Stimulated activated CD8-positive, alpha-beta memory T cell treated with anti-CD3 and anti-CD28 coated beads, Interleukin-12 subunit alpha, Interleukin-12 subunit beta, amount 100 ng/mL, for 4 hours (primary cell): ENCODE results near the gene VSTM2A.
"Not testable (repeated sequence)": the region's sequence is repeated elsewhere in the genome, so short reads cannot be mapped to it uniquely, and the experiment has no call there.

ENCODE experiments used
- DNase-seq: peaks from one replicate; pipeline ENCODE4 v3.0.0-alpha.2; 2020; ENCODE audit warnings: low read depth

Gene VSTM2A, protein sequence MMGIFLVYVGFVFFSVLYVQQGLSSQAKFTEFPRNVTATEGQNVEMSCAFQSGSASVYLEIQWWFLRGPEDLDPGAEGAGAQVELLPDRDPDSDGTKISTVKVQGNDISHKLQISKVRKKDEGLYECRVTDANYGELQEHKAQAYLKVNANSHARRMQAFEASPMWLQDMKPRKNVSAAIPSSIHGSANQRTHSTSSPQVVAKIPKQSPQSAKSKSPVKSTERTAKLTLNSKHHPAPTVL

DNA sequence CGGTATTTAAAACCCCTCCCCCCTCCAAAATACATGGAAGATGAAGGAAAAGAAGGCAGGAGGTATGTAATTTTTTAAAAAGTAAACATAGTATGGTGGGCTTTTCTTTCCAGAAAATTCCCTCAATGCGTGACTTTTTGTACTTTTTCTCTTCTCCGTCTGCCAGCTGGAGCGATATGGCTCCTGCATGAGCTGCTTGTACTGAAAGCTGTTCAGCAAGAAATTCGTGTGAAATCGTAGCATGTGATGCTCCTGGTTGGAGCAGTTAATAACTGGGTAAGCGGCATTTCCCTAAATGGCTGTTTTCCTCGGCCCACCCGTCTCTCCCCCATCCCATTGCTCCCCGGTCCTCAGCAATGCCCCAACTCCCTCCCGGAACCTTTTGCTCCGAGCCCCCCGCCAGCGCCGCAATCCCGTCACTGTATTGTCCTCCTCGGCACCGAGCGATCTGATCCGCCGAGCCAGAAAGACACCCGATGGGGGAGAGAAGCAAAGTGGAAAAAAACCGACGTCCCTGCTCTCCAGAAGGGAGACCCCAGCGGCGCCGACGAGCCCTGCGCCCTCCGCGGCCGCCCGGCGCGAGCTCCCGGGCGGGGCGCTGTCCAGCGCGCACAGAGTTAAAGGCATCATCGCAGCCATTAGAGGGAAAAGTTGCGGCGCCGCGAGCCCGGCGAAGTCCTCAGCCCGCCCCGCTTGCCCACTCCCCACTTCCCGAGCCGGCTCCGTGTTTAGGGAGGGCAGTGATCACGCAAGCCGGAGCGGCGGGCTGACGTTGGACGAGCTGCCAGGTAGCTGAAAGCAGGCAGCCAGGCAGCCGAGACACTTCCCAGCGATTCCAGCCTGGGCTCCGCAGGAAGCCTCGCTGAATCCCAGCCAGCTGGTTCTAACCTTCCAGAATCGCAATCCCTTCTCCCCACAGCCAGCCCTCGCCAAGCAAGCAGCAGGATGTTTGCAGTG is at the start of gene VSTM2A:
TSS of gene VSTM2A (plus strand) at position 707 of the 957 bp plus-strand sequence. CDS start 356 bp downstream, outside the sequence.
- no peak for DNase-seq

DNA sequence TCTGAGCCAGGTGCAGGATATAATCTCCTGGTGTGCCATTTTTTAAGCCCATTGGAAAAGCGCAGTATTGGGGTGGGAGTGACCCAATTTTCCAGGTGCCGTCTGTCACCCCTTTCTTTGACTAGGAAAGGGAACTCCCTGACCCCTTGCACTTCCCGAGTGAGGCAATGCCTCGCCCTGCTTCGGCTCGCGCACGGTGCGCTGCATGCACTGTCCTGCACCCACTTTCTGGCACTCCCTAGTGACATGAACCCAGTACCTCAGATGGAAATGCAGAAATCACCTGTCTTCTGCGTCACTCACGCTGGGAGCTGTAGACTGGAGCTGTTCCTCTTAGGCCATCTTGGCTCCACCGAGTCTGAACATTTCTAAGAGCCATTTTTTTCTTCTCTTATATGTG is 37.6 kb upstream of the VSTM2A start:
- DNase-seq = not testable (repeated sequence)

DNA sequence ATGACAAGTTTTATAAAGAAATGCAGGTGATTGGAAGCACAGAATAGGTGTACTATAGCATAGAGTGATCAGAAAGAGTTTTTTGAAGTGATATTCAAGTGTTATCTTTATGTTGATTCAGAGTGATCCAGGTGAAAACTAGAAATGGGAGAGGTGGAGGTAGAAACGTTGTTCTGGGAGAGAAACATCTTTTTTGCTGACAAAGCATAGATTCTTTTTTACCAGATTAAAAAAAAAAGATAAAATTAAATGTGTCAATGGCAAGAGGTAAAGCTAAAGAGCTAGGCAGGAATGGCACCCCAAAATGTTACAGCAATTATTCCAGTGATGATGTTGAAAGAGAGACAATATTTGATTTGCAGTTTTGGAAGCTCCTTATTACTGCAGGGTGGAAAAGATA is 12.6 kb upstream of the VSTM2A start:
- DNase-seq = no peak

DNA sequence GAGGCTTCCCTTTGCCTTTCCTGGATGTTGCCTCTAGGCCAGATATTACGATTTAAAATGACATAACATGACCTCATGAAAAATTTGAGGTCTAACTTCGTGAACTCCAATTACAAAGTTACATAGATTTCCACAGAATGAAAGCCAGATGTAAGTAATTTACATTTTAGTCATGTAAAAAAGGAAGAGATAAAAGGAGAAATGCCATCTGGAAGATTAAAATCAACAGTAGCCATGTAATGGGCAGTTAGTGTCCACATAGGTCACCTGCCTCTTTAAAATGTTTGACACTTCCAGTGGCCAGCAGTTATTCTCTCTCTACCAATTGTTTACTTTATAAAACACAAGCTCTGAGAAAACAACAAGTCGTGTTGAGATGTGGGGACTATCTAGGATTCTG is 4.1 kb upstream of the VSTM2A start:
- DNase-seq = no peak

DNA sequence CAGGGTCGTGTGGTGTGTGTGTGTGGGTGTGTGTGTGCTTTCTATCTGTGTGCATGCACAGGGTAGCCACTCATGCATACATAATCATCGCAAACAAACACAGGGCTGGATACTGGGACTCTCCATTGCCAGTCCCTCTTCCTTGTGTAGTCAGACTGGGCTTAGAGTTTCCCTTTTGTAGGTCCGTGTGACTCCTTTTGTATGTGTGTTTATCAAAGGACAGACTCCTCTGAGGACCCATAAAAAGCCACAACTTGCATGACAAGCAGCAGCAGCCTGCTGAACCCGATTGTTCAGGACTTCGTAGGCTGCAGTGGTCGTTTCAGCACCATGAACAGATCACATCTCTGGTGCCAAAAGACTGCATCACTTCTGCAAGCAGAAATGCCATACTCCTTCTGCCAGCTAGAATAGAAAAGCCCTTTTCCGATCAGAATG is 895 bp downstream of the VSTM2A start:
- no peak for DNase-seq

DNA sequence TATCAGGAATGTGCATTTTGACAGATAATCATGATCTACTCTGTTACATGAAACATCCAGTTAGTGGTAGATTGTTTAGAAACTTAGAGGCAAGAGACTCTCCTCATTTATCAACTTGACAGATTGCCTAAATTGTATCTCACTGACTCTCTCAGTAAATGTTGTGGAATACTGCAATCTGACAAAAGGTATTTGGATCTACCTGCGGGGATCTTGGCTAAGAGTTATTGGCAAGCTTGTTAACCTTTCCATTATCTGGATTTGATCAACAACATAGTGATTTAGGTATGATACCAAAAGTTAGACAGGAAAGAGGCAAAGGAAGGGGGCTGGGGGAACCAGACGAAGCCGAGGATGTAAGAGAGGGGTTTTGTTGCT is 2.0 kb downstream of the VSTM2A start:
- DNase-seq = no peak

DNA sequence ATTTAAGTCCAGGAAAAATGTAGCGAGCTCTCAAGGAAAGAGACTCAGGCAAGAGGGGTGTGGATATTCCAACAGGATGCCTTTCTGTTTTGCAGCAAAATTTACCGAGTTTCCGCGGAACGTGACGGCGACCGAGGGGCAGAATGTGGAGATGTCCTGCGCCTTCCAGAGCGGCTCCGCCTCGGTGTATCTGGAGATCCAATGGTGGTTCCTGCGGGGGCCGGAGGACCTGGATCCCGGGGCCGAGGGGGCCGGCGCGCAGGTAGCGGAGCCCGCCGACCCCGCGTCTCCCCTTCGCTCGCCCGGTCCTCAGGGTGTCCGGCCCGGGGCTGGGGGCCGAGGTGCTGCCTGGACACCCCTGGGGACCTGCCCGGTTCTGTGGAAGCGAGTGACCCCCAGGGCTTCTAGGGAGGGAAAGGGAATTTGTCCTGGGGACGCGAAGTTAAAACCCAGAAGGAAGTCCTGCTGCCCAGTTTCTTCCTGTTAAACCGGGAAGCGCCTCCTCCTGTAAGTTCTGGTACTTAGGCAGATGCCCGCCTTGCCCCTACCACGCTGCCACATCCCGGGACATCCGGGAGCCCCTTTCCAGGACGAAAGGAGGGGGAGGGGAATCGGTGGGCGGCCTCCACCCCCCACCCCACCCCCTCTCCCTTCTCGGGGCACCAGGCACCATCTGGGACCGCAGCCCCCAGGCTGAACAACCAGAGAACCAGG is 2.5 kb downstream of the VSTM2A start:
- DNase-seq = no peak

DNA sequence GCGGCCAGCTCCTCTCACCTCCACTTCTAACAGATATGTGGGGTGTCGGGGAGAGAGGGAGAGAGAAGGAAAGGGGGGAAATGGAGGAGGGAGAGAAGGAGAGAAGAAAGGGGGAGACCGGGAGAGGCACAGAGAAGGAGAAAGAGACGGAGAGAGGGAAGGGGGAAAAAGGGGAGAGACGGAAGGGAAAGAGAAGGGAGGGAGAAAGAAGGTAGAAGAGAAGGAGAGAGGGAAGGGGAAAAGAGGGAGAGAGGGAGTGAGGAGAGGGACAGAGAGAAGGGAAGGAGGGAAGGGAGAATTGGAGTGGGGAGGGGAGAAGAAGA is 3.0 kb downstream of the VSTM2A start:
- DNase-seq = no peak

DNA sequence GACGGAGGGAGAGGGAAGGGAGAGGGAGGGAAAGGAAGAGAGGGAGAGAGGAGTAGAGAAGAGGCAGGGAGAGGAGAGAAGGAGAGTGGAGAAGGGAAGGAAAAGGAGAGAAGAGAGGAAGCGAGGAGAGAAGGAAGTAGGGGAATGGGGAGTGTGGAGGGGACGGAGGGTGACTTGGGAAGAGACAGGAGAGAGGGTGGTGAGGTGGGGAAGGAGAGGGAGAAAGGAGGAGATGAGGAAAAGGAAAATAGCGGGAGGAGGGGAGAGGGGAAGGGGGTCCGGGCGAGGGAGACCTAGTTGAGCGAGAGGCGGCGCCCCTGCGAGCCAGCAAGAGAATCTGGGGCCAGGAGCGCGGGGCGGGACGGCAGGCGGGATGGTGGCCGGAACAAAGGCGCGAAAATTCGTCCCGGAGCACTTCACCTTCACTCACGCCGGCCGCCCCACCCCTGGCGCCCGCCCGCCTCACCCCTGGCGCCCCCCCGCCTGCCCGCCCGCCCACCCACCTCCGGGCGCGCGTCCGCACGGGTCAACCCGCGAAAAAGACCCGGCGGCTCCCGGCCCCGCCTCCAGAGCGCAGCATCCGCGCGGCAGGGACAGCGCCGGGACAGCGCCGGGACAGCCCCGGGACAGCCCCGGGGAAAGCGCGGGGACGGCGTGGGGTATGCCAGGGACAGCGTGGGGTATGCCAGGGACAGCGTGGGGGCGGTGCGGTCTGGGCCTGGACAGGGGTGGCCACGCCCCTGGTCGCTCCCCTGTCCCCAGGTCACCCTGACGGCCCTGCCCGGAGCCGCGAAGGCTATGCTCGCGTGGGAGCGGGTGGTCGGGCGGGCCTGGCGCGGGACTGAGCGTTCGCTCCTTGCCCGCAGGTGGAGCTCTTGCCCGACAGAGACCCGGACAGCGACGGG is 4.2 kb downstream of the VSTM2A start:
- DNase-seq = no peak

DNA sequence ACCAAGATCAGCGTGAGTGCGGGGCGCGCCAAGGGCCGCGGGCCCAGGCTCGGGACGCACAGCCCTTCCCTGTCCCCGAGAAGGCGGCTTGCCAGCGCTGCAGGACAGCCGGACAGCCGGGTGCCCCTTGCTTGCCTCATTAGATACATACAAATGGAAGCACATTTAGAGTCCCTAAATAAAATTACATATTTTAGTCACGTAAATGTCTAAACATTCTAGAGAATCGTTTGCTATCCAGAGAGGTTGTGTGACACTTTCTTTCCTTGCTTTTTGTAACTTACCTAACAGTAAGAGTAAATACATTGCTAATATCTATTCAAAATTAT is 4.8 kb downstream of the VSTM2A start:
- DNase-seq = no peak

DNA sequence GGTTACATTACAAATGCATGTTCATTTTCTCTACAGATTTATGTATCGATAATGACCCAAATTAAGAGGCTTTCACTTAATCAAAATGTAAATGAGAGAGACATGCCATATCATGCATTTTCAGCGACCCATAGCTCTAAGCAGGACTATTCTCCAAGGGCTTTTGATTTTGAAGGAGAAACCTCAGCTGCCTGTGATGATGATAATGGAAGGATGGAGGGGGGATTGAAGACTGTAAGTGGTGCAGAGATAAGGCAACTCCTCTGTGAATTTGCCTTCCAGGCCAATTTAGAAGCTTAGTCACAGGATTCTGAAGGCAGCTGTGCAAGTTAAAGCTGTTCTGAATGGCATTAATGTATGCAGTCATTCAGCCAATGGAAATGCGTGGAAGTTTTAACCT is 8.3 kb downstream of the VSTM2A start:
- DNase-seq = no peak

DNA sequence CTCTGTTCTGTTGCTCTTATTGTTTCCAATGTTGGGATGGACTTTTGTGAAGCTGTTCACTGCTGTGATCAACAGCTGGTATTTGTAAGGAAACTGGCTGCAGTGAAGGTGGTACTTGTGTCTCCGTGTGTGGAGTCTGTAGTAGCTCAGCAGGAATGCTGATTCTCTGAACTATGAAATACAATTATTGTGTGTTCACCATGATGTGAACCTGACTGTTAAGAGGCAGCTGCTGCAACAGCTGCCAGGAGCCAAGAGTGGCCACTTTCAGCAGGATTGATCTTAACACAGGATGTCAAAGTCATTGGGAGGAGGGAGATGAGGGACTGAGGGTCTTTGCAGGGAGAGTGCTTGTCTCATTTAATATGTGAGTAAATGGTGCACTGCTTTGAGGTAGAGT is 13.9 kb downstream of the VSTM2A start:
- no peak for DNase-seq

DNA sequence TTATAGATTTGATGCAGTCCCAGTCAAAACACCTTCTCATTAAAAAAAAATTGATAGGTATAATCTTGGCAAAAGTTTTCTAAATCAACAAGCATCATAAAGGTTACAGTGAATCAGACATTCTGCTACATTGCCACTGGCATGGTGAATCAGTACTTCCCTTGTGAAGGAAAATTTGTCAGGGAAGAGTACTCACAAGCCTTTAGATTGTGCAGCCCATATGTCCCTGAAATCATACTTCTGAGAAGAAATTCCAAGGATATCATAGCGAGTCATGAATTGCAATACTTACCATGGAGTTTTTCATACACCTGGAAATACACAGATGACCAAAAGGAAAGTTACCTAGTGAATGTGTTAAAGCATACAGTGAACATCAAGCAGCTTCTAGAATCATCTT is 17.2 kb downstream of the VSTM2A start:
- DNase-seq = no peak

DNA sequence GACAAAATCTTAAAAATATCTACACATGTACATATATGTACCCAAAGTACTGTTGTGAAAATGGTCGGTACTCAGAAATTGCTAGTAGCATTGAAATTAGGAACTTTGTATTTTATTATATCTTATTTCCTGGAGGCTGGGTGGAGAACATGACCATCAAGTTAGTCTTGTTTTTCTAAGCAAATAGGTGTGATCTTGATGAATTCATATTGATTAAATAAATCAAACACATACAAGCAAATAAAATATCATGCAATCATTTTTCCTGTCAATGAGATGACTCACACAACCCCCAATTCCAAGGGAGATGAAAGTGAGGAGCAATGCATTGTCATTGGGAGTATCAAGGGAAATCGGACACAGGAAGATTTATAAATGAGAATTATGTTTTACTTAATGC is 18.0 kb downstream of the VSTM2A start:
- no peak for DNase-seq

DNA sequence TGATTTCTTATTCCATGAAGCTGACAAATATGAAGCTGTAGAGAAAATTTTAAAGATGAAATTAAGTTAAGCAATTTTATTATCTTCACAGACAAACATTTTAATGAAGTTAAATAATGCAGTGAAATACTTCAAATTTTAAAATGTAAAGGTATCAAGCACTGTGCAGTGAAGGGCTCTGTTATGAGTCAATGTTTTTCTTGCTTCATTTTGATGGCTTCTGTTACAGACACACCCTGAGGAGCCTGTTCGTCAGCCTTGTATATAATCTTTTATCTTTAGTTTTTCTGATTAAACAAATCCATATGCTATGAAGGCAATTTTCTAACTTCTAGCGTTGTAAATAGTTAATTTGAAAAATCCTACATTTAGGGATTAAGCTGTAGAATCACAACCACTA is 18.5 kb downstream of the VSTM2A start:
- no peak for DNase-seq

DNA sequence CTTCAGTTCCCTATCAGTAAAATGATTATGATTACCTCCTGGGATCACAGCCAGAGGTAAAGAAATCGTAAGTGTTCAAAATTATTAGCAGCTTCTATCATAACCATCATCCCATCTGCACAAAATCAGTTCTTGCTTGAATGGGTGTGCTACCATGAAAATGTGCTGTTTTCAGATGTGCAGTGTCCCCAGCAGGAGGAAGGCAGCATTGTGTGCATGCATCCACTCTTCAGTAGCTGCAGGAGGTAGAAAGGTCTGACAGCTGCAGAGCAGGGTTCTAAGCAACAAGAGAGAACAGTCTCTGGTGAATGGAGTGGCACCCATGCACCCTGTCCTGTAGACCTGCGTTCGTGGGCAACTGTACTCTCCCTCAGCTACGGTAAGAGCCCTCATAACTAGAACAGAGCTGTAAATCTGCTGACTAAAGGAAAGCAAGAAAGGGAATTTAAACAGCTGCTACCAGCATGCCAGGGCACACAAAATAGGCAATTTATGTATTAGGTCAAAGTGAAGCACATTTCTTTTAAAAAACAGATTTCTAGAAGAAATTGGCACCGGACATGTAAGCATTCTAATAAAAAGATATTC is 21.2 kb downstream of the VSTM2A start:
- no peak for DNase-seq

DNA sequence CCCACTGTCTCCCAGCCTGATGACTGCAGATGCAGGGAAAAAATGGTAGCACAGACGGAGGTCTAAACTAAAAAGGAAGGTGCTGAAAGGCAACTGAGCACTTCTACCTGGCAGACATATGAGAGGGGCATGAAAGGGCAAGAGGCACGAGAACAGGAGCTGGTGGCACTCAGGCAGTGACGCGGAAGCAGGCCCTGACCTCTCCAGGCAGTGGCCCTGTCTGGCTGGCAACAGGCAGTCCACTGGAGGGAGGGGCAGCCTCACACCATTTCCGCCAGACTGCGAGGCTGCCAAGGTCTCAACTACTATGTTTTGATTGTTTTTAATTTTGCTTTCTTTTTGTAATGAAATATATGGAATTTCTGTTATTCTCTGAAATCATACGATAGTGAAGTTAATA is 23.3 kb downstream of the VSTM2A start:
- DNase-seq = no peak

DNA sequence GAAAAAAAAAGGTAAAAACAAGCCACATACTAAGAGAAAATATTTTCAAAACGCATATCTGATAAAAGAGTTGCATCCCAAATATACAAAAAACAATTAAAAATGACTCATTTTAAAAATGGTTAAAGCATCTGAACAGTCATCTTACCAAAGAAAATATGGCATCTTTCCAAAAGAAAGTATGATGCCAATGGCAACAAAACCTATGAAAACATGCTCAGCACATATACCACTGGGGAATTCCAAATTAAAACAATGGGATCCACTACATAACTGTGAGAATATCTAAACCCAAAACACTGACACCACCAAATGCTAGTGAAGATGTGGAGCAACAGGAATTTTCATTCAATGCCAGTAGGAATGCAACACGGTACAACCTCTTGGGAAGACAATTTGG is 39.3 kb downstream of the VSTM2A start:
- DNase-seq = no peak

DNA sequence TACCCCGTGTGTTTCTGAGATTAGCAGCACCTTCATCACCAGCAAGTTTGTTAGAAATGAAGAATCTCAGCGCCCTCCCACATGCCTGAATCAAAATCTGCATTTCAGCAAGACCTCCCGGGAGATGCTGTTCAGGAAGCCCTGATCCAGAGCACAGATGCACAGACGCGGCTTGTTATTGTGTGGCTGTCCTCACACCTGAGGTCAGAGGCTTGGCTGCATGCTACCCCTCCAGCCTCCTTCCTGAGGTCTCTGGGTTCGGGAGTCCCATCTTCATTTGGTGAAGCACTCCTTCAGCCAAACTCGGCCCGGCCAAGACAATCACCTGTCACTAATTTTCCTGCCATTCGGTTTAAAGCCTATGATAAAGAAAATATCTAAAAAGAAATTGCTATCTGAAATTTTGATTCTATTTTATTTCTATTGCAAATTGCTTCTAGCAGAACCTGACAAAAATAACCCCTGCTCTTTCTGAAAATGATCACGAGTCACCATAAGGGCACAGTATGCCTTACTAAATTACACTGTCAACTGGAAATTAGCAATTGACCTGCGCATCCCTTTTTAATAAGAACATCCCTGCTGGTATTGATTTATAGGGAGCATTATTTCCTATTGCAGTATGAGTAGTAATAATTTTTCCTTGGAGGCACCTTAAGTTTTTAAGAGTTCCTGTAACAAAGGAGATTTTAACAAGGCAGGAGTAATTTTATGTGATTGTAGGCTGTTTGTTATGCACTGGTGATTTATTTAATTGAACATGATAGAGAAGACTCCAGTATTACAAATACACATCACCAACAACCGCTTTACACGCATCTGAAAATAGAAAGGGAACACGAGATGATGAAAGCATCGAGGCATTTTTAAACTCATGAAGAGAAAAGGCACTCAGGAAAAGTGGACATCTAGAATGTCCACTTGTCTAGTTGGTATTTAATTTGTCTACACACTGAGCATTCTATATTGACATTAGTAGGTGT is 49.5 kb downstream of the VSTM2A start:
- DNase-seq = no peak

DNA sequence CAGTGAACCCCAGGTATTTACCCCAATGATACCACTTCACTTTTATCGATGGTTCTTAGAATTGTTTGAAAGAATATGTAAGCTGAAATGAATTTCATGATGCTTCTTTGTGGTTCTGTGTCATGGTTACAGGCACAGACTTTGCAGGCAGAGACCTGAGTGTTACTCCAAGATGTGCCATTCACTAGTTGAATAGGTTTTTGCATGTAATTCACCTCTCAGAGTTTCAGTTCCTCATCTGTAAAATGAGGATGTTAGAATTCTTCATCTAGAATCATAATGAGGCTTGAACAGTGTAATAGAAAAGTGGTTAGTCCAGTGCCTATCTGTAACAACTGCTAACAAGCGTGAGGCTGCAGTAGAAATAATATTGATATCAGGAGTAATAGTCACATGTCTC is 54.6 kb downstream of the VSTM2A start:
- DNase-seq = no peak
